ENCODE data around the gene CCDC120. TPM values are rescaled to one million over a fixed set of nuclear protein-coding genes. Genes with fewer than 3 reads are reported as not detected.
A peak's percentile ranks its signal among the peaks of the same experiment; 100 is the strongest.

CCDC120 gene
- total RNA-seq (2014; rRNA removed; shearing (Covaris generic)) = 0.08 and 0.31 TPM in 2 replicates

GRCh38 chrX:49058794-49059193 is at the start of gene CCDC120:
Gene CCDC120 (plus strand): TSS chrX:49058999. CDS start chrX:49062042, 3,043 bp downstream.
- no peak for DNase-seq (ENCODE audit: low spot score)

GRCh38 chrX:49019050-49019449 is 39.7 kb upstream of the CCDC120 start:
- DNase-seq (ENCODE audit: low spot score) = no peak

GRCh38 chrX:49019599-49020249 is 39.1 kb upstream of the CCDC120 start:
- no peak for DNase-seq (ENCODE audit: low spot score)

GRCh38 chrX:49029876-49030275 is 28.9 kb upstream of the CCDC120 start:
- no peak for DNase-seq (ENCODE audit: low spot score)

GRCh38 chrX:49030283-49030682 is 28.5 kb upstream of the CCDC120 start:
- no peak for DNase-seq (ENCODE audit: low spot score)

- peak; percentile 35 for DNase-seq (ENCODE audit: low spot score)
Measured at GRCh38 chrX:49037883-49038475, 20.8 kb upstream of the CCDC120 start.

- DNase-seq (ENCODE audit: low spot score) = peak; percentile 95
Measured at GRCh38 chrX:49039598-49040375, 19.0 kb upstream of the CCDC120 start.

GRCh38 chrX:49040376-49040955 is 18.3 kb upstream of the CCDC120 start:
- DNase-seq (ENCODE audit: low spot score) = no peak

- peak; percentile 33 for DNase-seq (ENCODE audit: low spot score)
Measured at GRCh38 chrX:49041744-49042580, 16.8 kb upstream of the CCDC120 start.

- no peak for DNase-seq (ENCODE audit: low spot score)
Measured at GRCh38 chrX:49042581-49043219, 16.1 kb upstream of the CCDC120 start.

GRCh38 chrX:49043220-49043986 is 15.4 kb upstream of the CCDC120 start, which contains the start of gene TFE3:
Gene TFE3 (minus strand): TSS chrX:49043357. CDS start chrX:49043226, 131 bp downstream.
- peak; percentile 99 for DNase-seq (ENCODE audit: low spot score)

- DNase-seq (ENCODE audit: low spot score) = no peak
Measured at GRCh38 chrX:49043987-49044281, 14.9 kb upstream of the CCDC120 start.

- no peak for DNase-seq (ENCODE audit: low spot score)
Measured at GRCh38 chrX:49053223-49054072, 5.4 kb upstream of the CCDC120 start.

- no peak for DNase-seq (ENCODE audit: low spot score)
Measured at GRCh38 chrX:49054073-49054762, 4.6 kb upstream of the CCDC120 start.

GRCh38 chrX:49059201-49059600 is 402 bp downstream of the CCDC120 start:
- DNase-seq (ENCODE audit: low spot score) = no peak

GRCh38 chrX:49059681-49060085 is 884 bp downstream of the CCDC120 start:
- no peak for DNase-seq (ENCODE audit: low spot score)

- DNase-seq (ENCODE audit: low spot score) = no peak
Measured at GRCh38 chrX:49060914-49061313, 2.1 kb downstream of the CCDC120 start.

GRCh38 chrX:49061490-49061889 is 2.7 kb downstream of the CCDC120 start:
- no peak for DNase-seq (ENCODE audit: low spot score)

GRCh38 chrX:49061916-49062315 is 3.1 kb downstream of the CCDC120 start:
- DNase-seq (ENCODE audit: low spot score) = no peak
